ENCODE results near the gene CDK8.

The CDK8 gene

GRCh38 chr13:26384587-26384986 is 130.7 kb downstream of the CDK8 start:
- DNase-seq (ENCODE audit: low spot score): no peak

GRCh38 chr13:26386026-26386425 is 132.1 kb downstream of the CDK8 start:
- no peak for DNase-seq (ENCODE audit: low spot score)

DNA sequence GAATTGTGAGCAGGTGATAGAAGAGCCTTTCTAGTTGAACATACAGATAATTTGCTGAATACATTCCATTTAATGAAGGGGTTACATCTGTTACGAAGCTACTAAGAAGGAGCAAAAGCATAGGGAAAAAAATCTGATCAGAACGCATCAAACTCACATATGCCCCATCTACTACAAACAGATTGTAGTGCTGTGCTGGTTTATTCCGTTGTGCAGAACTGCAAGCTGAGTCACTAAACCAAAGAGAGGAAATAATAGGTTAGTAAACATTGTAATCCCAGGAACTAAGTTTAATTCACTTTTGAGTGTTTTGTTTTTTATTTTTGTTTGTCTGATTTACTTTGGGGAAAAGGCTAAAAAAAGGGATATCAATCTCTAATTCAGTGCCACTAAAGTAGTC is 136.3 kb downstream of the CDK8 start:
- DNase-seq (ENCODE audit: low spot score): no peak

- DNase-seq (ENCODE audit: low spot score): no peak
Measured at GRCh38 chr13:26400545-26400944, 146.6 kb downstream of the CDK8 start.

DNA sequence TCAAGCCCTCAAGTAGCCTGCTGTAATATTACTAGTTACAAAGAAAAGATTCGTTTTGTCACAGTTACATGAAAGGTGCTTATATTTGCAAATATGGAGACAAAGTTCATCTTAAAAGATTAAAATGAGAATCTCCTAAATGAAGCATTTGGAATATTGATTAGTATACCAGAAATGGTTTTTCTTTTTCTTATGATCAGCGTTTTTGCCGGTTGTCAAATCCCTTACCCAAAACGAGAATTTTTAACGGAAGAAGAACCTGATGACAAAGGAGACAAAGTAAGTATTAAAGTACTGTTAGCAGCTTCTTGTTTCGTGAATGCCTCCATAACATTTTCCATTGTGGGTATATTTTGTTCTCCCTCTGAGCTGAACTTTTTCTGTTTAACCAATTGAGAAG is 147.1 kb downstream of the CDK8 start:
- DNase-seq (ENCODE audit: low spot score): no peak

- DNase-seq (ENCODE audit: low spot score): no peak
Measured at GRCh38 chr13:26401578-26402021, 147.7 kb downstream of the CDK8 start.

DNA sequence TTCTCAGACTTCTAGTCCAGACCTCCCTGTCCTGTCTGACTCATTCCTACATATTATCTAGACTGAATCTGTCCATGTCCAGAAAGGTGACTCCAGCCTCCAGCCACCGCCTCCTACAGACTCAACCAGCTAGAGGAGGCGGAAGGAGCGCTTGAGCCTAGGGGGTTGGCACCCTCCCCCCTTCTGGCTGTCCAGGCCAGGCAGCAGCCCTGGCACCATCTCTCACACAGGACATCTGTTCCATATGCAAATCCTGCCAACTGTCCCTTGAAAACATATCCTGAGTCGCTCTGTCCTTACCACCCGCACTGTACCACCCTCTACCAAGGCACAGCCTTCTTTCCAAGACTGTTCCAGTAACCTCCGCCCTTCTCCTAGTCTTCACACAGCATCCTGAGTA is 152.9 kb downstream of the CDK8 start:
- DNase-seq (ENCODE audit: low spot score): no peak

- no peak for DNase-seq (ENCODE audit: low spot score)
Measured at GRCh38 chr13:26411206-26411605, 157.3 kb downstream of the CDK8 start.

GRCh38 chr13:26412263-26412662 is 158.3 kb downstream of the CDK8 start:
- no peak for DNase-seq (ENCODE audit: low spot score)

- DNase-seq (ENCODE audit: low spot score): no peak
Measured at GRCh38 chr13:26412936-26413716, 159.2 kb downstream of the CDK8 start.

- no peak for DNase-seq (ENCODE audit: low spot score)
Measured at GRCh38 chr13:26420282-26420960, 166.5 kb downstream of the CDK8 start.

- no peak for DNase-seq (ENCODE audit: low spot score)
Measured at GRCh38 chr13:26422036-26422435, 168.1 kb downstream of the CDK8 start.

DNA sequence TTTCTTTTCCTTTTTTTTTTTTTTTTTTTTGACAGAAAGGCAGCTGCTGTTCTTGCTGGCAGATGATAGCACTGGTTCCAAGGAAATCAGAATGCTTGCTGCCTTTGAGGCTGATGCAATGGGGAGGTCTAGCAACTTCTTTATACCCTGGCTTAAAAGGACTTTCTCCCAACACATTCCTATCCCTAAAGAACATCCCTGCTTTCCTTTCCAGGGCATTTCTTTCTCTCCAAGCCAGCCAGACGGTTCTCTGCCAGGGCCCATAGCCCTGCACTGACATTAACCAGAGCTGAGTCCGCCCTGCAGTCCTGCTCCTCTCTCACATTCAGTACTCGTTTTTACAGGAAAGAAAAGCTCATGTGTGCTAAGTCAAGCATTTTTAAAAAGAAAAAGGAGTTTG is 169.7 kb downstream of the CDK8 start:
- no peak for DNase-seq (ENCODE audit: low spot score)

DNA sequence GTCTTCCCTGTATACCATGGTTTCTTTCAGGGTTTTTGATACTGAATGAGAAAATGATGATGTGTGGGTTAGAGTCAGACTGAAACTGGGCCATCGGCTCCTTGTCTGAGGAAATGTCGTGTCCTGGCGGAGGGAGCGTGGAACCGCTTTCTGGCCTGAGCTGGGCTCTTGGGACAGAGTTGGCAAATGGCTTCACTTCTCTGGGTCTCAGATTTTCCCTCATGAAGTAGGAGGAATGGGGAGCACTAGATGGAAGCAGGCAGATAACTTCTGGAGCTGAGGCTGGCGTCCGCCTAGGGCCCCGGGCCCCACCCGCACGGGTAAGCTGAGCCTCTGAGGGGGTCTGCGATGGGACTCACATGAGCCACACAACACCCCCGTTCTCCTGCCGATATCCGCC is 170.3 kb downstream of the CDK8 start:
- no peak for DNase-seq (ENCODE audit: low spot score)

DNA sequence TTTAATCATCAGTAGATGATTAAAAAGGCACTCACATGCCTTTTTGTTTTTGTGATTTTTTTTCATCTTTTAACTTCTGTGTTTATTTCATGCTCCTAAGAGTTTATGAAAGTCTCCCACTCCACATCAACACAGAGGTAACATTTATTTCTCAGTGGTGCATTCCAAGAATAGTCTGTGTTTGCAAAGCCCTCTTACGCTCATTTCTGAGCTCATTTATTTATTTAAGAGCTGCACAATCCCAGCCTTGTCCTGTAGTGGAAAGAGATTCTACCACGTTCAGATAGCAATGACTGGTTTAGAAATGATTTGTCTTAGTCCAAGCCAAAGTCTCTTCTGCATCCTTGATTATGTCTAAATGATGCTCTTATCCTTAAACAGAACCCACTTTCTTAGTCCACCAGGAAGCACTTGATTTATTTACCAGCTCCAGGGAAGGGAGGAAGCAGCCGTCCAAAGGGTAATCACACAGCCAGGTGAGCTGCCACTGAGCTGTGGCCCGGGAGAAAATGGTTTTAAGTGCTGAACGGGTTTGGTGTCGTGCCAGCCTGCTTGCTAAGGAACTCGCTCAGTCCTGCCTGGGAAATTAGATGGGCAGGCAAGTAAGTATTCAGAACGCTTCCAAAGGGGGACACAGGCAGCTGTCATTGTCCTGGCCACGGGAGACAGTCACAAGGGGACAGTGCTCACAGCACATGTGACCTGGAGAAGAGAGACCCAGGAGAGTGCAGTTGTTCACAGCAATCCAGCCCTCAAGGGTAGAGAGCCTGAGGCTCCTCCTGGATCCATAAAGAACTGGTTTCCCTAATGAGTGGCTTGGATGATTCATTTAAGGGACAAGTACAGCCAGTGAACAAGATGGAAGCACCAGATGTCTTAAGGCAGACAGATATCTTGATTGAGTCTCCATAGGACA is 171.8 kb downstream of the CDK8 start:
- no peak for DNase-seq (ENCODE audit: low spot score)

GRCh38 chr13:26433776-26434175 is 179.8 kb downstream of the CDK8 start:
- no peak for DNase-seq (ENCODE audit: low spot score)

- DNase-seq (ENCODE audit: low spot score): no peak
Measured at GRCh38 chr13:26435171-26435570, 181.2 kb downstream of the CDK8 start.

GRCh38 chr13:26435646-26436045 is 181.7 kb downstream of the CDK8 start:
- DNase-seq (ENCODE audit: low spot score): no peak

- DNase-seq (ENCODE audit: low spot score): no peak
Measured at GRCh38 chr13:26436914-26437313, 183.0 kb downstream of the CDK8 start.

GRCh38 chr13:26440111-26440510 is 186.2 kb downstream of the CDK8 start:
- DNase-seq (ENCODE audit: low spot score): no peak

DNA sequence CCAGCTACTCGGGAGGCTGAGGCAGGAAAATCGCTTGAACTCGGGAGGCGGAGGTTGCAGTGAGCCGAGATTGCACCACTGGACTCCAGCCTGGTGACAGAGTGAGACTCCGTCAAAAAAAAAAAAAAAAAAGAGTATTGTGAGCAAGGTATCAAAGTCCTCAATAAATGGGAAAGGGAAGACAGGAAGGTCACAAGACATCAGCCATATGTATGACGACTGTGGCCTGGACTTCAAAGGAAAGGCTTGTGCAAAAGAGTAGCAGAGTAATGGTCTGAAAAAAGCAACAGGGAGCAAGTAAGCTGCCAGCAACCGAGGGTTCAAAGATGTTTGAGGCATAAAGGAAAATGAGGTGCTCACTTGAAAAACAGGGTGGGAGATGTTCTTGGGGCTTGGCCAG is 187.5 kb downstream of the CDK8 start:
- no peak for DNase-seq (ENCODE audit: low spot score)

DNA sequence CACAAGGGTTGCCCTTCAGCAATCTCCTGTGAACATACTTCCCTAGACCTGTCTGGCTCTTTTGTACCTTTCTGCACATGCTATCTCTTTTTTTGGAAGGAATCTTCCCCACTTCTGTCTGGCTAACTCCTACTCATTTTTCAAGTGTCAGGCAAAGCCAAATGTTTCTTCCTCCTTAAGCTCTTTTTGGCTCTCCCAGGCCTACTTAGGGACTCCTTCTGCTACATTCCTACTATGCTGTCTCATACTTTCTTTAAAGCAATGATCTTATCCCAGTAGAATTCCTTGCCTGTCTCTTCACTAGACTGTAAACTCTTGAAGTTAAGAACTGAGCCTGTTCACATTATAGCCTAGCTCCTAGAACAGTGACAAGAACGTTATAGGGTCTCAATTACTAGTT is 188.6 kb downstream of the CDK8 start:
- DNase-seq (ENCODE audit: low spot score): no peak

DNA sequence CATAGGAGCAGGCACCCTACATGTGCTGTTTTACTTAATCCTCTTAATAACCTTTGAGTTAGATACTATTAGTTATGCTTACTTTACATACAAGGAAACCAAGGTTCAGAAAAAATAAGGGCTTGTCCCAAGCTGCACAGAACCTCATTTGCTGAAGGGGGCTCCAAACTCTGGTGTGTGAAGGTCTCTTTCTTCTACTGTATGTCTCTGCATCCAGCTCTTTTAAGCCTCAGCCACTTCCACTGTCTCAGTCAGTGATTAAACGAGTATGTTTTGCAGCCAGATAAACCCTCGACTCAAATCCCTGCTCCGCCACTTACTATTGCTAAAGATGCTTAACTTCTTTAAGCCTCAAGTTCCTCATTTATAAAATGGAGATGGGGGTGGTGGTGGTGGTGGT is 191.2 kb downstream of the CDK8 start:
- DNase-seq (ENCODE audit: low spot score): no peak
